WTC11 (cell line): ENCODE measurements around the gene FAM124A.

Source experiments
- CTCF ChIP-seq: fragments of 200-600 bp; IDR thresholded peaks from 2 replicates; pipeline ENCODE4 v1.8.0; 2022; ENCODE audit warnings: antibody characterized with exemption
- ESRRA ChIP-seq: sonication (generic); formaldehyde crosslinking; IDR thresholded peaks from 2 replicates; pipeline ENCODE4 v1.8.1; 2022; ENCODE audit warnings: mild to moderate bottlenecking, missing genetic modification reagents, borderline replicate concordance
- USF2 ChIP-seq: sonication (generic); formaldehyde crosslinking; IDR thresholded peaks from 2 replicates; pipeline ENCODE4 v1.8.1; 2023; ENCODE audit warnings: mild to moderate bottlenecking, missing genetic modification reagents, moderate library complexity

- TF ChIP-seq USF2 (CRISPR knock-in tag) (no peak), CTCF (no peak), ESRRA (CRISPR knock-in tag) (no peak)
Measured at GRCh38 chr13:51227404-51227803, 5.2 kb downstream of the FAM124A start.
